Myocyte (in vitro differentiated cells): ENCODE data around the gene PPP2R3B. TPM values are rescaled to one million over a fixed set of nuclear protein-coding genes. Genes with fewer than 3 reads are reported as not detected.
"Not testable (repeated sequence)": the region's sequence is repeated elsewhere in the genome, so short reads cannot be mapped to it uniquely, and the experiment has no call there.

ENCODE experiments used
- DNase-seq: peaks from one replicate; pipeline ENCODE4 v3.0.0-alpha.2; 2012; ENCODE audit warnings: low read depth
- total RNA-seq: library from RNA; depleted of rRNA; stranded (reverse); fragments of >200 nt; gene quantifications from 2 replicates; pipeline ENCODE4 v1.2.3, GENCODE V29; 2014

Gene PPP2R3B
- total RNA-seq, 1 donor from 2014 or later: 226 TPM

- DNase-seq: no peak
These were observed 66.5 kb downstream of the PPP2R3B start for GRCh38 chrX:320126-320783.

- DNase-seq: no peak
These were observed 67.1 kb downstream of the PPP2R3B start for GRCh38 chrX:319579-320125.

GRCh38 chrX:318739-319578 is 67.7 kb downstream of the PPP2R3B start, which contains the start of gene GTPBP6:
Gene GTPBP6 (minus strand): TSS chrX:318796. CDS start chrX:318787, 9 bp downstream.
- peak; percentile 100 for DNase-seq

- DNase-seq: peak; percentile 99
These were observed 68.5 kb downstream of the PPP2R3B start for GRCh38 chrX:318068-318738.

GRCh38 chrX:317424-318067 is 69.2 kb downstream of the PPP2R3B start:
- no peak for DNase-seq

GRCh38 chrX:316351-317325 is 70.1 kb downstream of the PPP2R3B start:
- no peak for DNase-seq

GRCh38 chrX:314781-315595 is 71.7 kb downstream of the PPP2R3B start:
- no peak for DNase-seq

GRCh38 chrX:314049-314448 is 72.7 kb downstream of the PPP2R3B start:
- DNase-seq: no peak

GRCh38 chrX:313546-313945 is 73.2 kb downstream of the PPP2R3B start:
- DNase-seq: no peak

GRCh38 chrX:312621-313331 is 73.9 kb downstream of the PPP2R3B start:
- DNase-seq: no peak

GRCh38 chrX:311156-312129 is 75.3 kb downstream of the PPP2R3B start:
- no peak for DNase-seq

GRCh38 chrX:310621-311155 is 76.0 kb downstream of the PPP2R3B start:
- no peak for DNase-seq

- no peak for DNase-seq
These were observed 77.7 kb downstream of the PPP2R3B start for GRCh38 chrX:308821-309520.

- no peak for DNase-seq
These were observed 79.2 kb downstream of the PPP2R3B start for GRCh38 chrX:307261-308111.

- DNase-seq: not testable (repeated sequence)
These were observed 80.0 kb downstream of the PPP2R3B start for GRCh38 chrX:306614-307251.
